Choroid plexus epithelial cell (primary cell): ENCODE measurements around the gene PDSS2.
A peak's percentile ranks its signal among the peaks of the same experiment; 100 is the strongest.
"Not testable (repeated sequence)": the region's sequence is repeated elsewhere in the genome, so short reads cannot be mapped to it uniquely, and the experiment has no call there.

Experiments used
- DNase-seq: peaks from one replicate; pipeline ENCODE4 v3.0.0-alpha.2; 2010; ENCODE audit warnings: low read depth
- H3K4me3 ChIP-seq: 2 replicates; pipeline ENCODE4 v1.5.1; 2011; ENCODE audit warnings: low read depth, mild to moderate bottlenecking, control low read depth, low read length, moderate library complexity
- TF ChIP-seq, protein P1 (sequence below): conservative IDR thresholded peaks from 2 replicates; pipeline ENCODE4 v1.5.1; 2011; ENCODE audit warnings: low read depth, mild to moderate bottlenecking, control low read depth, inconsistent platforms, low read length, moderate library complexity

Gene PDSS2

GRCh38 chr6:107122748-107123147 is 336.6 kb downstream of the PDSS2 start:
- DNase-seq, result no peak
- no peak overlapping the region for H3K4me3 ChIP-seq
- TF ChIP-seq, protein P1, sequence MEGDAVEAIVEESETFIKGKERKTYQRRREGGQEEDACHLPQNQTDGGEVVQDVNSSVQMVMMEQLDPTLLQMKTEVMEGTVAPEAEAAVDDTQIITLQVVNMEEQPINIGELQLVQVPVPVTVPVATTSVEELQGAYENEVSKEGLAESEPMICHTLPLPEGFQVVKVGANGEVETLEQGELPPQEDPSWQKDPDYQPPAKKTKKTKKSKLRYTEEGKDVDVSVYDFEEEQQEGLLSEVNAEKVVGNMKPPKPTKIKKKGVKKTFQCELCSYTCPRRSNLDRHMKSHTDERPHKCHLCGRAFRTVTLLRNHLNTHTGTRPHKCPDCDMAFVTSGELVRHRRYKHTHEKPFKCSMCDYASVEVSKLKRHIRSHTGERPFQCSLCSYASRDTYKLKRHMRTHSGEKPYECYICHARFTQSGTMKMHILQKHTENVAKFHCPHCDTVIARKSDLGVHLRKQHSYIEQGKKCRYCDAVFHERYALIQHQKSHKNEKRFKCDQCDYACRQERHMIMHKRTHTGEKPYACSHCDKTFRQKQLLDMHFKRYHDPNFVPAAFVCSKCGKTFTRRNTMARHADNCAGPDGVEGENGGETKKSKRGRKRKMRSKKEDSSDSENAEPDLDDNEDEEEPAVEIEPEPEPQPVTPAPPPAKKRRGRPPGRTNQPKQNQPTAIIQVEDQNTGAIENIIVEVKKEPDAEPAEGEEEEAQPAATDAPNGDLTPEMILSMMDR, result no peak

- no peak overlapping the region for H3K4me3 ChIP-seq
- TF ChIP-seq, protein P1, result no peak
- DNase-seq, result no peak
Measured at GRCh38 chr6:107121964-107122495, 337.3 kb downstream of the PDSS2 start.

- H3K4me3 ChIP-seq, result no peak overlapping the region
- TF ChIP-seq, protein P1, result no peak
- DNase-seq, result no peak
Measured at GRCh38 chr6:107121266-107121665, 338.1 kb downstream of the PDSS2 start.

DNA sequence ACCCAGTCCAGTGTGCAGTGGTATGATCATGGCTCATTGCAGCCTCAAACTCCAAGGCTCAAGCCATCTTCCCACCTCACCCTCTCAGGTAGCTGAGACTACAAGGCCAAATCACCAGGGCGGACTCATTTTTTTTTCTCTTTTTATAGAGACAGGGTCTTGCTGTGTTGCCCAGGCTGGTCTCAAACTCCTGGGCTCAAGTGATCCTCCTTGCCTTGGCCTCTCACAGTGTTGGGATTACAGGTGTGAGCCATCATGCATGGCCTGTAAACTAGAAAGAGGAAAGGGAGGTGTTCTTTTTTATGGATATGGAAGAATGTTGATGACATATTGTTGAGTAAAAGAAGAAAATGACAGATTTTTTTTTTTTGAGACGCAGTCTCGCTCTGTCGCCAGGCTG is 339.0 kb downstream of the PDSS2 start:
- TF ChIP-seq, protein P1, result no peak
- no peak for DNase-seq
- H3K4me3 ChIP-seq, result no peak overlapping the region

DNA sequence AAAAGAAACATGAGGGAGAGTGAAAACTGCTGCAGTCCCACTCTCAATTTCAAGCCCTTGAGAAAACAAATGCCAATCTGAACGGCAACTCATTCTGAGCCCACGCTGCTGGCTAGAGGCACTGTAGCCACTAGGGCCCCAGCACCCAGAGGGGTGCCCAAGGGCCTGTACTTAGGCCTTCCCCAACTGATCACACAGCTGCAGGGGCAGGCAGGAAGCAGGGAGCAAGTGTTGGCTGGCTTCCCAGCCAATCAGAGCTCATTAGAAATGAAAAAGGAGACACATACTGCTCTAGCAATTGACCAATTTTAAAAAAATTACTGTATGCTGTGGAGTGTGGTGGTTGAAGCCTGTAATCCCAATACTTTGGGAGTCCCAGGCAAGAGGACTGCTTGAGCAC is 340.4 kb downstream of the PDSS2 start:
- TF ChIP-seq, protein P1, result no peak
- H3K4me3 ChIP-seq, result no peak overlapping the region
- peak; percentile 55 for DNase-seq

DNA sequence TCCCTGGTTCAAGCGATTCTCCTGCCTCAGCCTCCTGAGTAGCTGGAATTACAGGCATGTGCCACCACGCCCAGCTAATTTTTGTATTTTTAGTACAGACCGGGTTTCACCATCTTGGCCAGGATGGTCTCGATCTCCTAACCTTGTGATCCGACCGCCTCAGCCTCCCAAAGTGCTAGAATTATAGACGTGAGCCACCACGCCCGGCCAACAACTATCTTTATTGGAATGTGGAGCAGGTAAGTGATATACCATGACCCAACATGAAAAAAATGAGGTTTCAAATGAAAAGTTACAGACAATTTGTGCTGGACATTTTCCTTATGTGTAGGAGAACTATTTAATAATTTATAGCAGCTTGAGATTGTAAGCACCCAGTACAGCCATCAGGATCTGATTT is 340.8 kb downstream of the PDSS2 start:
- not testable (repeated sequence) for H3K4me3 ChIP-seq, DNase-seq

- DNase-seq, result no peak
- TF ChIP-seq, protein P1, result no peak
- H3K4me3 ChIP-seq, result no peak overlapping the region
Measured at GRCh38 chr6:107116931-107117330, 342.4 kb downstream of the PDSS2 start.

- peak; percentile 53 for DNase-seq
- TF ChIP-seq, protein P1, result peak; percentile 23
- peak overlapping the region; percentile 61 for H3K4me3 ChIP-seq
Measured at GRCh38 chr6:107116328-107116892, 343.0 kb downstream of the PDSS2 start.
